CD4-positive, alpha-beta T cell (primary cell): ENCODE measurements around the gene FGGY. TPM values are rescaled to one million over a fixed set of nuclear protein-coding genes. Genes with fewer than 3 reads are reported as not detected.

ENCODE experiments used
- ATAC-seq: fragments of 200-7000 bp; cut with Tn5 transposase; one replicate; pipeline ENCODE4 v1.10.0; 2022; ENCODE audit warnings: mild to moderate bottlenecking; ENCODE audit not compliant: poor library complexity
- CTCF ChIA-PET: fragments of 350-600 bp; sonication (Branson Sonifier 250); formaldehyde crosslinking; loops from one replicate; lab custom pipeline; 2021; ENCODE audit warnings: antibody characterized with exemption, inconsistent platforms; lab: Charles Lee
- POLR2A ChIA-PET: fragments of 350-600 bp; sonication (Branson Sonifier 250); formaldehyde crosslinking; loops from one replicate; lab custom pipeline; 2021; ENCODE audit warnings: antibody characterized with exemption, inconsistent platforms; lab: Charles Lee
- DNase-seq, 14 experiments: peaks; one replicate each; pipeline ENCODE4 v3.0.0-alpha.2; 2013 to 2020; ENCODE audit warnings: mixed read lengths in 2 of 14
- H3K27ac ChIP-seq, 2 donors: one replicate each; pipeline versions ENCODE4 v1.5.1 to v1.7.0; 2013; ENCODE audit warnings: low read length in 2 of 2, low read depth in 1 of 2, mild to moderate bottlenecking in 1 of 2
- H3K27me3 ChIP-seq, 2 experiments: 1 replicate in 1 of 2; 2 replicates in 1 of 2; pipeline versions ENCODE4 v1.6.1 to v1.7.0; 2013; ENCODE audit warnings: low read length in 2 of 2, control low read depth in 1 of 2, mild to moderate bottlenecking in 1 of 2, moderate library complexity in 1 of 2; ENCODE audit not compliant: insufficient read depth in 2 of 2, control insufficient read depth in 1 of 2
- H3K36me3 ChIP-seq: one replicate; pipeline ENCODE4 v1.6.1; 2013; ENCODE audit warnings: low read length, control low read depth; ENCODE audit not compliant: insufficient read depth
- H3K4me1 ChIP-seq: one replicate; pipeline ENCODE4 v1.6.1; 2013; ENCODE audit warnings: low read length, control low read depth; ENCODE audit not compliant: insufficient read depth
- H3K4me3 ChIP-seq: one replicate; pipeline ENCODE4 v1.5.1; 2013; ENCODE audit warnings: mild to moderate bottlenecking, low read length, moderate library complexity
- H3K9me3 ChIP-seq, 2 experiments: 1 replicate in 1 of 2; 2 replicates in 1 of 2; pipeline versions ENCODE4 v1.6.1 to v1.7.0; 2013; ENCODE audit warnings: low read length in 2 of 2, mild to moderate bottlenecking in 2 of 2, control low read depth in 1 of 2, moderate library complexity in 1 of 2; ENCODE audit not compliant: control insufficient read depth in 1 of 2, insufficient read depth in 1 of 2
- H3K27ac Mint-ChIP-seq: one replicate; pipeline ENCODE4 v1.8.0; 2020; ENCODE audit warnings: mixed read lengths
- H3K27me3 Mint-ChIP-seq: one replicate; pipeline ENCODE4 v1.8.0; 2021; ENCODE audit warnings: mixed read lengths
- H3K36me3 Mint-ChIP-seq: one replicate; pipeline ENCODE4 v1.8.0; 2021; ENCODE audit warnings: low read depth, mixed read lengths
- H3K4me1 Mint-ChIP-seq: one replicate; pipeline ENCODE4 v1.8.0; 2021; ENCODE audit warnings: low read depth, mixed read lengths
- H3K4me3 Mint-ChIP-seq: one replicate; pipeline ENCODE4 v1.8.0; 2020; ENCODE audit warnings: mild to moderate bottlenecking, mixed read lengths
- H3K9me3 Mint-ChIP-seq: one replicate; pipeline ENCODE4 v1.8.0; 2020; ENCODE audit warnings: mixed read lengths
- intact Hi-C, 2 experiments: fragments of 100-400 bp; cut with DNase I in 1 of 2; cut with micrococcal nuclease in 1 of 2; formaldehyde crosslinking; loops; one replicate each; pipeline versions ENCODE4 v1.15.1 to v1.9.0; 2023 to 2025; cut with DNase I, micrococcal nuclease
- total RNA-seq, 174 experiments: library from RNA in 2 of 174; stranded (reverse) in 2 of 174; gene quantifications; one replicate each; pipeline ENCODE4 v1.2.3 and lab custom pipeline; 2021 to 2026
- TF ChIP-seq, protein P1 (sequence below): fragments of 200-600 bp; IDR thresholded peaks from one replicate; pipeline ENCODE4 v1.8.0; 2022; ENCODE audit warnings: antibody characterized with exemption, mild to moderate bottlenecking

FGGY gene
- total RNA-seq, 2 experiments from 2014 or later: 9.5 to 10.0 TPM

DNA sequence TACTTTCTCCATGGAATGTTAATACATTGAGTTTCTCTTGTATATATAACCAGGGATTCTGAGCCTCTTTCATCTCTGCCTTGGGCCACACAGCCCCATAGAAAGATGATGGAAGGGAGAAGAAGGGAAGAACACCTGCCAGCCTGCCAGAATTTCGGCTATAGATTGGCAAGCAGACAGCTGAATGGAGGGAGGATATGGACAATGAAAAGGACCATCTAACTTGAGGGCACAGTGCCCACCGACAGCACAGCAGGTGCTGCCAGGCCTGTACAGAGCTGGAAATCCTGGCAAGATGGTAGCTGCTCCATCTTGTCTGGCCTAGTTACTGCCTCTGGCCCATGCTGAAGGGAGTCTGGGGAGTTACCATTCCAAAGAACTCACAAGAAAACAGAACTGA, 244.3 kb downstream of the FGGY start:
- TF ChIP-seq, protein P1, sequence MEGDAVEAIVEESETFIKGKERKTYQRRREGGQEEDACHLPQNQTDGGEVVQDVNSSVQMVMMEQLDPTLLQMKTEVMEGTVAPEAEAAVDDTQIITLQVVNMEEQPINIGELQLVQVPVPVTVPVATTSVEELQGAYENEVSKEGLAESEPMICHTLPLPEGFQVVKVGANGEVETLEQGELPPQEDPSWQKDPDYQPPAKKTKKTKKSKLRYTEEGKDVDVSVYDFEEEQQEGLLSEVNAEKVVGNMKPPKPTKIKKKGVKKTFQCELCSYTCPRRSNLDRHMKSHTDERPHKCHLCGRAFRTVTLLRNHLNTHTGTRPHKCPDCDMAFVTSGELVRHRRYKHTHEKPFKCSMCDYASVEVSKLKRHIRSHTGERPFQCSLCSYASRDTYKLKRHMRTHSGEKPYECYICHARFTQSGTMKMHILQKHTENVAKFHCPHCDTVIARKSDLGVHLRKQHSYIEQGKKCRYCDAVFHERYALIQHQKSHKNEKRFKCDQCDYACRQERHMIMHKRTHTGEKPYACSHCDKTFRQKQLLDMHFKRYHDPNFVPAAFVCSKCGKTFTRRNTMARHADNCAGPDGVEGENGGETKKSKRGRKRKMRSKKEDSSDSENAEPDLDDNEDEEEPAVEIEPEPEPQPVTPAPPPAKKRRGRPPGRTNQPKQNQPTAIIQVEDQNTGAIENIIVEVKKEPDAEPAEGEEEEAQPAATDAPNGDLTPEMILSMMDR: no peak
- Histone ChIP-seq H3K9me3 (no peaks in the 10 kb centered on the region), H3K4me3 (no peak overlapping the region), H3K27me3 (no peaks in the 10 kb centered on the region), H3K36me3 (no peaks in the 10 kb centered on the region), H3K27ac (no peak overlapping the region), H3K4me1 (no peaks in the 10 kb centered on the region)
- Mint-ChIP-seq H3K9me3 (no peaks in the 10 kb centered on the region), H3K4me1 (no peaks in the 10 kb centered on the region), H3K27me3 (no peaks in the 10 kb centered on the region), H3K27ac (no peak overlapping the region), H3K36me3 (no peaks in the 10 kb centered on the region), H3K4me3 (no peak overlapping the region)
- ChIA-PET POLR2A (no interaction called here), CTCF (interaction anchor here (1.2 kb wide), 1 partner anchor 10 kb away, joined by 4 read pairs; no protein-coding TSS in a partner anchor)
- no peak for DNase-seq
- ATAC-seq: no peak
- intact Hi-C loops: no loop called here

DNA sequence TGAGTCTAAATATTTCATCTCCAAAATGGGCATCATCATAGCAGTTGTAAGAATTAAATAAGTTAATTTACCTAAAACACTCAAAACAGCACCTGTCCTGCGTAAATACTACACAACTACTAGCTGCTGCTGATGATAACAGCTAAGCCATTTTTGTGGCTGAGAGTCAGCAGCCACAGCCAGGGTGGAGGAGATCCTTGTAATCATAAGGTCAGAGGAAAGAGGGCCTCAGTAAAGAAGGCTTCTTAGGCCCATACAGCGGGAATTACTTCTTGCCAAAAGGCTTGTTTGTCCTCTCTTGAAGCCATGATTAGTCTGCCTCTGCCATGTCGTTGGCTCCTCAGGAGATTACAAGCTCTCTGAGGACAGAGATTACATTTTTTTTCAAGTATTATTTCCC, 245.0 kb downstream of the FGGY start:
- Histone ChIP-seq H3K36me3 (no peaks in the 10 kb centered on the region), H3K4me3 (no peak overlapping the region), H3K27me3 (no peaks in the 10 kb centered on the region), H3K4me1 (no peaks in the 10 kb centered on the region), H3K9me3 (no peaks in the 10 kb centered on the region), H3K27ac (no peak overlapping the region)
- Mint-ChIP-seq H3K4me1 (no peaks in the 10 kb centered on the region), H3K9me3 (no peaks in the 10 kb centered on the region), H3K27ac (no peak overlapping the region), H3K4me3 (no peak overlapping the region), H3K27me3 (no peaks in the 10 kb centered on the region), H3K36me3 (no peaks in the 10 kb centered on the region)
- ATAC-seq (no peak), DNase-seq (no peak)
- ChIA-PET POLR2A (no interaction called here), CTCF (no interaction called here)
- TF ChIP-seq, protein P1: no peak
- intact Hi-C loops: no loop called here

DNA sequence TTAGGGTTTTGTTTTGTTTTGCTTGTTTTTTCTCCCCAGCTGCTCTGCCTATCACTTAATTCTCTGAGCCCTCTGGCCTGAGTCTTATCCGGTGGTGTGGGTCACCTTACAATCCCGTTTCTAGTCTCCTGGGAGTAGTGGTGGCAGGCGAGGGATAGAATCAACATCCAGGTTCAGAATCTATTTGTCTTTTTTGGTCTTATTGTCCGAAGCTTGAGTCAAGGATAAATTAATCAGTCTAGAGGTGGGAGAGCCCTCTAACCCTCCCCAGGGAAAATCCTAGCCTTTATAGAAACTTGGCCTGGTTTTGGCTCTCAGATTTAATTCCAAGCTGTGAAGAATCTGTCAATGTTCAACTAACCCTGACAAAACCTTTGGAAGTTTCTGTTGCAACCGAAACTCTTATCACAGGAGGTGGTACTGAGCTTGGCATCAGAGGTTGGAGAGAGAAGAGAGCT, 246.3 kb downstream of the FGGY start:
- H3K27ac Mint-ChIP-seq: no peak overlapping the region
- no peaks in the 10 kb centered on the region for H3K4me1 Mint-ChIP-seq
- no peaks in the 10 kb centered on the region for H3K9me3 ChIP-seq
- no peaks in the 10 kb centered on the region for H3K9me3 Mint-ChIP-seq
- ChIA-PET POLR2A (no interaction called here), CTCF (no interaction called here)
- no peaks in the 10 kb centered on the region for H3K27me3 Mint-ChIP-seq
- TF ChIP-seq, protein P1: no peak
- no peak overlapping the region for H3K27ac ChIP-seq
- H3K36me3 ChIP-seq: no peaks in the 10 kb centered on the region
- ATAC-seq (no peak), DNase-seq (no peak)
- H3K27me3 ChIP-seq: no peaks in the 10 kb centered on the region
- no peak overlapping the region for H3K4me3 Mint-ChIP-seq
- no peak overlapping the region for H3K4me3 ChIP-seq
- intact Hi-C loops: no loop called here
- no peaks in the 10 kb centered on the region for H3K4me1 ChIP-seq
- no peaks in the 10 kb centered on the region for H3K36me3 Mint-ChIP-seq
